ENCODE data around the gene NFIA. TPM values are rescaled to one million over a fixed set of nuclear protein-coding genes. Genes with fewer than 3 reads are reported as not detected.

Gene NFIA
- total RNA-seq, 1 experiment from 2014 or later: 0.35 TPM

GRCh38 chr1:61124696-61125095 lies 42.3 kb downstream of the NFIA start:
- peaks cover 9 to 16% of the 10 kb centered on the region in 2 experiments; a peak in 3 of 4 replicates for H3K4me1 Mint-ChIP-seq
- Histone ChIP-seq H3K4me1 (ENCODE audit: insufficient read depth, low read length) (no peaks in the 10 kb centered on the region), H3K27ac (ENCODE audit: insufficient read length, low read depth, low read length) (no peak overlapping the region)

More at GRCh38 chr1:61124696-61125095, 42.3 kb downstream of the NFIA start:
- H3K23ac ChIP-seq (ENCODE audit: insufficient read length, low read depth, low read length): no peak overlapping the region
- H2BK15ac ChIP-seq (ENCODE audit: low read depth, low read length): no peak overlapping the region
- H2BK120ac ChIP-seq (ENCODE audit: low read depth, low read length, poor library complexity, severe bottlenecking): no peak overlapping the region
- H3K9me3 Mint-ChIP-seq: no peaks in the 10 kb centered on the region
- H3K36me3 Mint-ChIP-seq (ENCODE audit: insufficient read depth in 1 of 3, low read depth in 3 of 3): no peaks in the 10 kb centered on the region
- H3T11ph ChIP-seq (ENCODE audit: low read length): no peak overlapping the region
- no peaks in the 10 kb centered on the region for H4K20me1 ChIP-seq (ENCODE audit: control insufficient read depth, insufficient read depth, insufficient read length)
- no peak overlapping the region for H3K4me3 Mint-ChIP-seq
- H3K9ac ChIP-seq (ENCODE audit: extremely low read depth, insufficient read length, low read length): no peak overlapping the region
- H3K9me3 ChIP-seq (ENCODE audit: control insufficient read depth, low read depth, low read length): no peaks in the 10 kb centered on the region
- no peak overlapping the region for H3K27ac Mint-ChIP-seq
- H3K23me2 ChIP-seq (ENCODE audit: insufficient read length, low read depth, low read length, poor library complexity, severe bottlenecking): no peaks in the 10 kb centered on the region
- no peaks in the 10 kb centered on the region for H3K79me2 ChIP-seq (ENCODE audit: insufficient read depth, low read length)
- H2BK5ac ChIP-seq (ENCODE audit: insufficient read length, low read length): no peak overlapping the region
- no peak overlapping the region for H4K8ac ChIP-seq (replicated peaks; ENCODE audit: insufficient read length, low read depth, low read length)
- WGBS (ENCODE audit: extremely low coverage, insufficient read length, low lambda C conversion rate): no CpG with 5 or more reads among the region's 3 CpGs
- H3K27me3 Mint-ChIP-seq (ENCODE audit: low read depth): no peaks in the 10 kb centered on the region
- no peak overlapping the region for H4K91ac ChIP-seq (ENCODE audit: insufficient read length, low read depth, low read length)
- H3K4me2 ChIP-seq (ENCODE audit: insufficient read depth, insufficient read length, low read length): no peak overlapping the region
- H3K18ac ChIP-seq (ENCODE audit: insufficient read length, low read depth, low read length): no peak overlapping the region
- DNase-seq: no peak
- no peaks in the 10 kb centered on the region for H3K79me1 ChIP-seq (ENCODE audit: insufficient read depth, low read depth, low read length, poor library complexity, severe bottlenecking)
- no peak overlapping the region for H2AK5ac ChIP-seq (ENCODE audit: insufficient read length, low read length)
- TF ChIP-seq, protein P1, sequence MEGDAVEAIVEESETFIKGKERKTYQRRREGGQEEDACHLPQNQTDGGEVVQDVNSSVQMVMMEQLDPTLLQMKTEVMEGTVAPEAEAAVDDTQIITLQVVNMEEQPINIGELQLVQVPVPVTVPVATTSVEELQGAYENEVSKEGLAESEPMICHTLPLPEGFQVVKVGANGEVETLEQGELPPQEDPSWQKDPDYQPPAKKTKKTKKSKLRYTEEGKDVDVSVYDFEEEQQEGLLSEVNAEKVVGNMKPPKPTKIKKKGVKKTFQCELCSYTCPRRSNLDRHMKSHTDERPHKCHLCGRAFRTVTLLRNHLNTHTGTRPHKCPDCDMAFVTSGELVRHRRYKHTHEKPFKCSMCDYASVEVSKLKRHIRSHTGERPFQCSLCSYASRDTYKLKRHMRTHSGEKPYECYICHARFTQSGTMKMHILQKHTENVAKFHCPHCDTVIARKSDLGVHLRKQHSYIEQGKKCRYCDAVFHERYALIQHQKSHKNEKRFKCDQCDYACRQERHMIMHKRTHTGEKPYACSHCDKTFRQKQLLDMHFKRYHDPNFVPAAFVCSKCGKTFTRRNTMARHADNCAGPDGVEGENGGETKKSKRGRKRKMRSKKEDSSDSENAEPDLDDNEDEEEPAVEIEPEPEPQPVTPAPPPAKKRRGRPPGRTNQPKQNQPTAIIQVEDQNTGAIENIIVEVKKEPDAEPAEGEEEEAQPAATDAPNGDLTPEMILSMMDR (conservative IDR thresholded peaks at IDR 0.05): no peak
- H3K4ac ChIP-seq (ENCODE audit: low read depth, low read length): no peak overlapping the region
- no peak overlapping the region for H2BK12ac ChIP-seq (ENCODE audit: insufficient read length, low read depth, low read length)
- no peaks in the 10 kb centered on the region for H3K27me3 ChIP-seq (ENCODE audit: insufficient read depth, low read length)
- no peak overlapping the region for H3K14ac ChIP-seq (ENCODE audit: insufficient read depth, low read length)
- H4K5ac ChIP-seq (ENCODE audit: insufficient read length, low read depth, low read length): no peak overlapping the region
- H2BK20ac ChIP-seq (ENCODE audit: low read depth, low read length, poor library complexity, severe bottlenecking): no peak overlapping the region
- no peak overlapping the region for H3K56ac ChIP-seq (ENCODE audit: insufficient read length, low read depth, low read length)
- H2AFZ ChIP-seq (ENCODE audit: low read length): no peak overlapping the region

All from H9 (cell line).